ENCODE results near the gene FAM117A.

Gene FAM117A

GRCh38 chr17:49707246-49707607 lies 56.7 kb downstream of the FAM117A start:
- no peak for DNase-seq

- no peak for DNase-seq
These were observed 58.7 kb downstream of the FAM117A start for GRCh38 chr17:49705254-49705653.

GRCh38 chr17:49703557-49704277 lies 60.2 kb downstream of the FAM117A start:
- no peak for DNase-seq

GRCh38 chr17:49700960-49701359 lies 63.0 kb downstream of the FAM117A start:
- no peak for DNase-seq

GRCh38 chr17:49699966-49700575 lies 63.9 kb downstream of the FAM117A start:
- DNase-seq = no peak

GRCh38 chr17:49698005-49698404 lies 65.9 kb downstream of the FAM117A start:
- DNase-seq = no peak

- no peak for DNase-seq
These were observed 67.6 kb downstream of the FAM117A start for GRCh38 chr17:49696233-49696761.

- DNase-seq = no peak
These were observed 68.2 kb downstream of the FAM117A start for GRCh38 chr17:49695698-49696232.

GRCh38 chr17:49694847-49695697 lies 68.9 kb downstream of the FAM117A start:
- DNase-seq = no peak

GRCh38 chr17:49692751-49693150 lies 71.2 kb downstream of the FAM117A start:
- no peak for DNase-seq

- DNase-seq = no peak
These were observed 72.2 kb downstream of the FAM117A start for GRCh38 chr17:49691677-49692191.

GRCh38 chr17:49691086-49691676 lies 72.8 kb downstream of the FAM117A start:
- no peak for DNase-seq

- no peak for DNase-seq
These were observed 73.7 kb downstream of the FAM117A start for GRCh38 chr17:49690256-49690655.

GRCh38 chr17:49688848-49689247 lies 75.1 kb downstream of the FAM117A start:
- DNase-seq = no peak

GRCh38 chr17:49687878-49688491 lies 75.9 kb downstream of the FAM117A start:
- no peak for DNase-seq

GRCh38 chr17:49681106-49681979 lies 82.6 kb downstream of the FAM117A start:
- DNase-seq = no peak

- no peak for DNase-seq
These were observed 83.6 kb downstream of the FAM117A start for GRCh38 chr17:49680314-49680713.

GRCh38 chr17:49677933-49678847 lies 85.7 kb downstream of the FAM117A start, which contains the start of gene SPOP:
Gene SPOP, minus strand, starts transcription at chr17:49678097. Its CDS starts 55,287 bp downstream, at chr17:49622810.
- DNase-seq = peak; percentile 90

- DNase-seq = peak; percentile 80
These were observed 86.6 kb downstream of the FAM117A start for GRCh38 chr17:49677134-49677932.
